Retinal pigment epithelial cell (primary cell): Measurements from ENCODE around the gene DNAJB13.

Experiments
- DNase-seq: peaks from one replicate; pipeline ENCODE4 v3.0.0-alpha.2; 2010; ENCODE audit warnings: low read depth
- H3K4me3 ChIP-seq: 2 replicates; pipeline ENCODE4 v1.5.1; 2011; ENCODE audit warnings: mild to moderate bottlenecking, low read length, control low read depth, moderate library complexity
- TF ChIP-seq, protein P1 (sequence below): conservative IDR thresholded peaks from 2 replicates; pipeline ENCODE4 v1.5.1; 2011; ENCODE audit warnings: low read depth, low read length, control low read depth, inconsistent platforms

DNAJB13 gene, protein sequence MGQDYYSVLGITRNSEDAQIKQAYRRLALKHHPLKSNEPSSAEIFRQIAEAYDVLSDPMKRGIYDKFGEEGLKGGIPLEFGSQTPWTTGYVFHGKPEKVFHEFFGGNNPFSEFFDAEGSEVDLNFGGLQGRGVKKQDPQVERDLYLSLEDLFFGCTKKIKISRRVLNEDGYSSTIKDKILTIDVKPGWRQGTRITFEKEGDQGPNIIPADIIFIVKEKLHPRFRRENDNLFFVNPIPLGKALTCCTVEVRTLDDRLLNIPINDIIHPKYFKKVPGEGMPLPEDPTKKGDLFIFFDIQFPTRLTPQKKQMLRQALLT

DNA sequence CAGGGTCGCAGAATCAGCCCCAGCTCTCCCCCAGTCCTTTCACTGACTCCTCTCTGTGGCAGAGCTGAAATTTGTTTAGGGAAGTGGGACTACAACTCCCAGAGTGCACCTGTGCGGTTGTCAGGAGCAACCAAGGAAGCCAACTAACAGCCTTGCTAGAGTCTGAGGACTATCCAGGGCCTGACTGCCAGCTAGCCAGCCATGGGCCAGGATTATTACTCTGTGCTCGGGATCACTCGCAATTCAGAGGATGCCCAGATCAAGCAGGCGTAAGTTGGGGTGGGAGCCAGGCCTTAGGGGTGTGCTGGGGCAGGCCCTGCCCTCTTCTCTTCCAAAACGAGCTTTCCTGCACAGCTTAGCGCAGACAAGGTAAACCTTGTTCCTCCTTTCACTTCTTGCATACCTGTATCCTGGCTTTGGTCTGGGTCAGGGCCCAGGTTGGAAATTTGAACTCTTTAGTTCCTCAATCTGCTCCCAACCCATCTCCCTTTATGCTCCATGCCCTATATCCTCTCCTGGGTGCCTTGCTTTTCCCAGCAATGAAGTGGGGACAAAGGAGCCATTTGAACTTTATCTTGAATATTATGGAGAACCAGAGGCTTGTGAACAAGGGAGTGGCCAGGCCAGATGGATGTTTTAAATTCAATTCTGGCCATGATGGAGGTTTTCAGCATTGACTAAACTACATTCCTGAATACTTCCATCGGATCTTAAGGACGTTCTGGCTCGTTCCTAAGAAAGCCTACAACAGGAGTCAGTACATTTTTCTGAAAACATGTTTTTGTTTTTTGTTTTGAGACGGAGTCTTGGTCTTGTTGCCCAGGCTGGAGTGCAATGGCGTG, at the start of gene DNAJB13:
Gene DNAJB13 (plus strand): TSS at position 158 of the 842 bp plus-strand sequence. CDS start 44 bp downstream, at position 202.
- TF ChIP-seq, protein P1, sequence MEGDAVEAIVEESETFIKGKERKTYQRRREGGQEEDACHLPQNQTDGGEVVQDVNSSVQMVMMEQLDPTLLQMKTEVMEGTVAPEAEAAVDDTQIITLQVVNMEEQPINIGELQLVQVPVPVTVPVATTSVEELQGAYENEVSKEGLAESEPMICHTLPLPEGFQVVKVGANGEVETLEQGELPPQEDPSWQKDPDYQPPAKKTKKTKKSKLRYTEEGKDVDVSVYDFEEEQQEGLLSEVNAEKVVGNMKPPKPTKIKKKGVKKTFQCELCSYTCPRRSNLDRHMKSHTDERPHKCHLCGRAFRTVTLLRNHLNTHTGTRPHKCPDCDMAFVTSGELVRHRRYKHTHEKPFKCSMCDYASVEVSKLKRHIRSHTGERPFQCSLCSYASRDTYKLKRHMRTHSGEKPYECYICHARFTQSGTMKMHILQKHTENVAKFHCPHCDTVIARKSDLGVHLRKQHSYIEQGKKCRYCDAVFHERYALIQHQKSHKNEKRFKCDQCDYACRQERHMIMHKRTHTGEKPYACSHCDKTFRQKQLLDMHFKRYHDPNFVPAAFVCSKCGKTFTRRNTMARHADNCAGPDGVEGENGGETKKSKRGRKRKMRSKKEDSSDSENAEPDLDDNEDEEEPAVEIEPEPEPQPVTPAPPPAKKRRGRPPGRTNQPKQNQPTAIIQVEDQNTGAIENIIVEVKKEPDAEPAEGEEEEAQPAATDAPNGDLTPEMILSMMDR, result no peak
- no peak for DNase-seq
- H3K4me3 ChIP-seq, result no peak within 1 kb of the TSS

DNA sequence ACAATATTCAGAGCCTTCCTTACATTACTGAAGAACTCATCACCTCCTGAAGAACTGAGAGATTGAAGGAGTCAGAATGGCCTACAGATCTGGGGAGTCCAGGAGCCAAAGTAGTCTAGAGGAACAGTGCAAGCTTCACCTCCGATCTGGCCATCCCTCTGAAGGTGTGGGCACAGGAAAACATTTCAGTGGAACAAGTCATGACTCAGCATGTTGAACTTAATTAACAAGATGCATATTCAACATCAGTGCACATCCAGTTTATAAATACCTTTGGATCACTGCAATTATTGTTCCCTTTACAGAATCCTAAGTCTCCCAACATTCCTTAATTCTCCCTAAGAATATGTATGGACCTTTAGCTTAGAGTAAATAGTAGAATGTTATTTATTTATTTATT, 48.5 kb upstream of the DNAJB13 start:
- no peak for DNase-seq
- no peak overlapping the region for H3K4me3 ChIP-seq
- TF ChIP-seq, protein P1, result no peak

DNA sequence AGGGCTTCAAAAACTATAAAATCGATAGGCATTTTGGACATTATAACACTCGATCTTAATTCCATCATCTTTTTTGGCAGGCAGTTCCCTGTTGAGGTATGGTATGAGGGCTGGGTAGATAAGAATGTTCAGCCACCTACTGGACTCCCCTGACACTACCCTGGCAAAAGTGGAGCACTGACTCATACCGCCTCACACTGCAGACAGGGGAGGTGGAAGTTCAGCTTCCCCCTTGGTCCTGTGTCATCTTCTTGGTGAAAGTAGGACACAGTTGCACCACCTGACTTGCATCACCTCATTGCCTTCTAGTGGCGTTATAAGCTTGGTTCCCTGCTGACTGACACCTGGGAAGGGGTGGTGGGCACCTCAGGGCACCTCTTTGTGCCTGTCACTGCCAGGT, 43.6 kb upstream of the DNAJB13 start:
- TF ChIP-seq, protein P1, result peak; percentile 19
- DNase-seq, result no peak
- no peak overlapping the region for H3K4me3 ChIP-seq

DNA sequence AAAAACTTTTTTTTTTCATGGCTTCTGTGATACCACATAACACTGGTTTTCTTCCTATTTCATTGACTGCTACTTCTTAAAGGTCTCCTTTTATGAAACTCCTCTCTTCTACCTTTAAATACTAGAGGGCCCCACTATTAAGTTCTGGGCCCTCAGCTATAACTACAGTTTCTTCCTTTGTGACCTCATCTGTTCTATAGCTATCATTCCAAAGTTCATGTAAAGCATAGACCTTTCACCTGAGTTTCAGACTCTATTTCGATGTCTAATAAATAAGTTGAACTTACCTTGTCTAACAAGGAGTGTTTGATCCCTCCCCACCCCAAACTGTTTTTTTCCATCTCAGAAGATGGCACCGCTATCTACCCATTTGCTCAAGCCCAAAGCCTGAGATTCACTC, 38.8 kb upstream of the DNAJB13 start:
- no peak overlapping the region for H3K4me3 ChIP-seq
- no peak for DNase-seq
- TF ChIP-seq, protein P1, result no peak

DNA sequence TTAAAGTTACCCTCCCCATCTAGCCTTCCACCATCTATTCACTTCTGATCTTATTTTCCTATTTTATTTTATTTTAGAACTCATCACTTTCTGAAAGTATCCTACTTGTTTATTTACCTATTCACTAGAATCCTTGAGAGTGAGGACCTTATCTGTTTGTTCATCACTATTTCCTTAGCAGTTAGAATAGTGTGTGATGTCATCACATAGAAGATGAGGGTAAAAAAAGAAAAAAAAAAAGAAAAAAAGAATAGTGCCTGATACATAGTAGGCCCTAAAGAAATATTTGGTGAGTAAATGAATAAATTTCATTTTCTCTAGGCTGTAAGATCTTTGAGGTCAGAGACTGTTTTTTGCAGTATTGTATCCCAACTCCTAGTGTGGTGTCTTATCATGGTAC, 37.4 kb upstream of the DNAJB13 start:
- TF ChIP-seq, protein P1, result no peak
- DNase-seq, result no peak
- H3K4me3 ChIP-seq, result no peak overlapping the region

DNA sequence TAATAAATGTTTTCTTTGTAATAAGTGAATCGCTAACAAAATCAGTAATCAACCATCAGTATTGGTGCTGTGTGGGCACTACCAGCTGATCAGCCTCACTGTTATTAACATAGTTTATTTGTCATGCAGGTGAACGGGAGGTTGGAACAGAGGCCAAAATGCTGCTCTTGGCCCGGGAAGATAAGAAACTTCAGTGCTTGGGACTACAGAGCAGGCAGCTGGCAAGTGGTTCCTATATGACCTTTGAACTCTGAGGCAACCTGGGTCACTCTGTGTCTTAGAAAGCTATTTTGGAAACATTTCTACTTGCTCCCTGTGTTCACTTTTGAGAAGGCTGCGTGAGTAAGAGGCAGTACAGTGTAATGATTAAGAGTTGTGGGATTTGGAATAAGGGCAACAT, 36.5 kb upstream of the DNAJB13 start:
- DNase-seq, result no peak
- TF ChIP-seq, protein P1, result no peak
- no peak overlapping the region for H3K4me3 ChIP-seq

DNA sequence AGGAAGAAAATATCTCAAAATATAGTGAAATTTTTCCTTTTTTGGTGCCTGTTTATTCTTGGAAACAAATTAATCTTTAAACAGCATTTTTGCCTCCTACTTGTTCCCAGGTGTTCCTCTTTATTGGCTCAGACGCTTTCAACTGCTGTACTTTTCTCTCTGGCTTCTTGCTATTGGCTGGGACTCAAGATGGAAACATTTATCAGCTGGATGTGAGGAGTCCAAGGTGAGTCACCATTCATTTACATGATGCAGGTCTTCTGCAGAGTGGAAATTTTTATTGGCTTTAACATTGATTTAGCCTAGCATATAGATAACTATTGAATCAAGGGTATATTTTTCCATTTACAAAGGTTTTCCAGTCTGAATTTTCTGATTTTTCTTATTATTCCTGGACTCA, 34.4 kb upstream of the DNAJB13 start:
- DNase-seq, result no peak
- TF ChIP-seq, protein P1, result no peak

More for the DNA sequence above, 34.4 kb upstream of the DNAJB13 start:
- no peak overlapping the region for H3K4me3 ChIP-seq
